Astrocyte (in vitro differentiated cells and primary cell): ENCODE results near the gene BCO1.

Experiments used
- EZH2 ChIP-seq: IDR thresholded peaks from 2 replicates; pipeline ENCODE4 v1.6.1; 2012; ENCODE audit warnings: mild to moderate bottlenecking, low read length, inconsistent platforms; ENCODE audit not compliant: insufficient read depth
- TF ChIP-seq, protein P1 (sequence below): IDR thresholded peaks from 2 replicates; pipeline ENCODE4 v1.5.1; 2011; ENCODE audit warnings: low read depth, mild to moderate bottlenecking, inconsistent platforms, low read length, moderate library complexity; ENCODE audit not compliant: insufficient read depth

DNA sequence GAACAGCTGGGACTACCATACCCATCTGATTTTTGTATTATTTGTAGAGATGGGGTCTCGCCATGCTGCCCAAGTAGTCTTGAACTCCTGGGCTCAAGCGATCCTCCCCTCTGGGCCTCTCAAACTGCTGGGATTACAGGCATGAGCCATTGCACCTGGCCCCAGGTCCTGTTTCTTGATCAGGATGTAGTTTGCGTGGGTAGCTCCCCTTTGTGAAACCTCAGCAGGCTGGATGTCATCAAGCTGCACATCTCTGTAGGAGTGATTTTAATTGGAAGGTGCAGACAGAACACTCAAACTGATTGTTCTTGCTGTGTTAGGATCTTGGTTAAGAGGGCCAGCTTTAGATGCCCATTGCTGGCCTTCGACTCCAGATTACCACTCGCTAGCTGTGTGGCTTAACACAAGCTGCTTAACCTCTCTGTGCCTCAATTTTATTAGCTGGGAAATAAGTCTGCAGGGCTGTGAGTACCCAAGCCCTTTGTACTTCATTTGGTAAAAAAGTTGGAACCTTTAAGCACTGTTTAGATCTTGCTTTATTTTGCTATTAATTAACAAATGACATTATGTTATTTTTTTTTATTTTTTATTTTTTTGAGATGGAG, 16.5 kb downstream of the BCO1 start:
- TF ChIP-seq, protein P1, sequence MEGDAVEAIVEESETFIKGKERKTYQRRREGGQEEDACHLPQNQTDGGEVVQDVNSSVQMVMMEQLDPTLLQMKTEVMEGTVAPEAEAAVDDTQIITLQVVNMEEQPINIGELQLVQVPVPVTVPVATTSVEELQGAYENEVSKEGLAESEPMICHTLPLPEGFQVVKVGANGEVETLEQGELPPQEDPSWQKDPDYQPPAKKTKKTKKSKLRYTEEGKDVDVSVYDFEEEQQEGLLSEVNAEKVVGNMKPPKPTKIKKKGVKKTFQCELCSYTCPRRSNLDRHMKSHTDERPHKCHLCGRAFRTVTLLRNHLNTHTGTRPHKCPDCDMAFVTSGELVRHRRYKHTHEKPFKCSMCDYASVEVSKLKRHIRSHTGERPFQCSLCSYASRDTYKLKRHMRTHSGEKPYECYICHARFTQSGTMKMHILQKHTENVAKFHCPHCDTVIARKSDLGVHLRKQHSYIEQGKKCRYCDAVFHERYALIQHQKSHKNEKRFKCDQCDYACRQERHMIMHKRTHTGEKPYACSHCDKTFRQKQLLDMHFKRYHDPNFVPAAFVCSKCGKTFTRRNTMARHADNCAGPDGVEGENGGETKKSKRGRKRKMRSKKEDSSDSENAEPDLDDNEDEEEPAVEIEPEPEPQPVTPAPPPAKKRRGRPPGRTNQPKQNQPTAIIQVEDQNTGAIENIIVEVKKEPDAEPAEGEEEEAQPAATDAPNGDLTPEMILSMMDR = no peak
- no peak for TF ChIP-seq EZH2
